Activated CD8-positive, alpha-beta memory T cell treated with anti-CD3 and anti-CD28 coated beads, Interleukin-2, amount 50 U/mL, for 24 hours (primary cell): ENCODE measurements around the gene MGP.

Source experiments
- DNase-seq: peaks from one replicate; pipeline ENCODE4 v3.0.0-alpha.2; 2020; ENCODE audit errors: extremely low read depth

The MGP gene

DNA sequence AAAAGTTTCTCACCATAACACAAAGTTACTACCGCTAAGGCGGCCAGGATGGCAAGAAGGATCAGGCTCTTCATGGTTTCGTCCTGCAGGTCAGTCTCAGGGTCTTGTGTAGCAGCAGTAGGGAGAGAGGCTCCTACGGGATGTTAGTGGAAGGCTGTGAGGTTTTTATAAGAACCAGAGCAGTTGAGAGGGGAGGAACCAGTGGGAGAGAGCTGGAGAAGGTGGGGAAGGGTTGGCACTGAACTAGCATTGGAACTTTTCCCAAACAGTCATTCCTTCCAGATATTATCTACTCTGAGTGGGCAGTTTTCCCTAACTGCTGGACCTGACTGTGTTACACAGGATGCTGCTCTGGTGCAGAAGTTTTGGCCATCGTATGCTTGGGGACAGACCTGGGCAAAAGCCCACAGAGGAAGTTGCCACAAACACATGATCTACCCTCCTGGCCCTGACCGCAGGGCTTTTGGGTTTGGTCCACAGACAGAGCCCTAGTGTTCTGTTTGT lies at the start of gene MGP:
MGP (minus strand) TSS at position 137 of the 504 bp plus-strand sequence; CDS start at position 74, 63 bp downstream.
- no peak for DNase-seq

DNA sequence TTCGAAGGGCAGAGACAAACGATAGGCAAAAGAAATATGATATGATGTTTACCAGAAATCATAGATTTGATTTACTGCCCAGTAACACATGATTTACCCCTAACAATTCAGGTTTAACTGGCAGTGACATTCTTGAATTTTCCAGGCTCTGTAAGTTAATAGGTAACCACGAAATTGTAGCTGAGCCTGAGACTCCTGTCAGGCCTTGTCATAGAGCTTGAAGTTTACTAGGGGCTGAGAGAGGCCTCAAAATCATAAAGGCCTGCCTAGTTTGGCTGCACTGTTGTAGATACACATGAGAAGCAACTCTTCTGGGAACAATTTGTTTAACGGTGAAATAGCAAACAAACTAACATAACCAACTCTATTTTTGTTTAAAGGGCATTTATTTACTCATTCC lies 49.4 kb upstream of the MGP start:
- no peak for DNase-seq

DNA sequence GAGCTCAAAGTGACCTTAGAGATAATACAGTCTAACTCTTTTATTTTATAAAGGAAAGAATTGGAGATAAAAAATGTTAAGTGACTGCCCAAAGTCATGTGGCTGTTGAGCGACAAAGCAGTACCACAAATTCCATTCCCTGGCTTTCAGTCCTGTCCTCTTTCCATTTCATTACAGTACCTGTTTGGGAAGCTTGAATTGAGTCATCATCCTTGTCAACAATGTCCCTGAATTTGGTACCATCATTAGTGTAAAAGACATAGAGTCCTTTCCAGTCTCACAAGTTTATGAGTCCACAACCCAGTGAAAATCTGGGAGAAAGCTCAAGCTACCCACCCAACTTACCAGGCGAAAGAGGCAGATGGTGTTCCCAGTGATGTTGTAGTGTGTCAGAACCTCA lies 48.9 kb upstream of the MGP start:
- DNase-seq, result no peak

DNA sequence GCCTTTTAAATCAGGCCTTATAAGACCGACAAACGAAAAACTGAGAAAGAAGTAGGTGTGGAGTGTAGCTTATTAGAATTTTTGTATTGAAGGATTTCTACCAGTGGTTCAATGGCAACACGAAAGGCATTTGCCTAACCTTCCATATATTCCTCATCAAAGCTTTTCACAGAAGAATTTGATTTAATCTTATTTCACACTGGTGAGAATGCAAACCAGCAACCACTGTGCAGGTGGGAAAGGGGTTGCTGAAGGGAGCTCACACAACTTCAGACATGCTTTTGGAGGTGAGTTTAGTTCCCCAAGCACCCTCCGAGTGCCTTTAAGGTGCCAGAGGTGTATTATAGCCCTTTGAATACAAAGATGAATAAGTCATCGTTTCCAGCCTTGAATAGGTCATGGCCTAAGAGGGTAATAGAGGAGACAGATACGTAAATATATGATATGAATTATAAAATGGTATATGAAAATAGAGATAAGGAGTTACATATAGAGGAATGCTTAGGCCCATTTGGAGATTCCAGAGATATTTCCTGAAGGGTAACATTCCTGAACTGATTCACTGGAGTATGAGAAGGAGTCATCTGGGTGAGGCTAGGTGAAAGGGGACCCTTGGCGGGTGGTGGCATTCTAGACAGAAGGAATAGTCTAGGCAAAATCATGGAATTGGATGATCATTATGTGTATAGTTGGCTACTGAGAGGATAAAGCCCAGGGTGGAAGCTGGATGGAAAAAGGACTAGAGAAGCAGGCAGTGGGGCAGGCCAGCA lies 46.3 kb upstream of the MGP start:
- no peak for DNase-seq

DNA sequence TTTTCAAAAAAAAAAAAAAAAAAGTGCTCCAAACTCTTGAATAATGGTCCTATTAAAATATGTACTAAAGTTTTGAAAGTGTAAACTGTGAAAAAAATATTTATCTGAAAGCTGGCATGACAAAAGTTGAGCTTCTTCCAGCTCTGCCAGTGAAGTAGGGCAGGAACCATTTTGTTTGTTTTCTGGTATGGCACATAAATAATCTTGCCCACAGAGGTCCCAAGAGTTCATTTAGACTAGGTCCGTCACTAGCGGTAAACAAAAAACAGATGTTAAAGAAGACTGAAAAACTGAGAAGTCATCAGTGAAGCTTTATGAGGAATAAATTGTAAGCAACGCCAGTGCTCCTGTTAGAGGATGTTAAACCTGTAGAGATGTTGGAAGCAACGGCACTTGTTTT lies 45.7 kb upstream of the MGP start:
- DNase-seq, result no peak

DNA sequence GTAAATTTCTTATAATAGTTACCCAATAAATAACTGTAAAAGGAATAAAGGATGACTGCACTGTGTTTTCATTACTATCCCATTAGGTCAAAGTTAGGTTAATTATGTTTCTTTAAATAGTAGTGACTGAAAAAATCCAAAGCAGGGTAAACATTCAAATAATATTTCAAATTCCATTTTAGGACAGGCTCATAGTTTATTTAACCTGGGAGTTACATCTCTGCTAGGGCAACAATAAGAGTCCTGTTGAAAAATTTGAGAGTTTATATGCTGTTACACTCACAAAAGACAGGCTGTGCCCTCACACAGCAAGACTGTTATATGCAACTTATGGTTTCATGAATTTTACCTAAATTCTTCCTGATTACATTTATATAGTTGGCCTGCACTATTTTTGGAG lies 44.6 kb upstream of the MGP start:
- no peak for DNase-seq

DNA sequence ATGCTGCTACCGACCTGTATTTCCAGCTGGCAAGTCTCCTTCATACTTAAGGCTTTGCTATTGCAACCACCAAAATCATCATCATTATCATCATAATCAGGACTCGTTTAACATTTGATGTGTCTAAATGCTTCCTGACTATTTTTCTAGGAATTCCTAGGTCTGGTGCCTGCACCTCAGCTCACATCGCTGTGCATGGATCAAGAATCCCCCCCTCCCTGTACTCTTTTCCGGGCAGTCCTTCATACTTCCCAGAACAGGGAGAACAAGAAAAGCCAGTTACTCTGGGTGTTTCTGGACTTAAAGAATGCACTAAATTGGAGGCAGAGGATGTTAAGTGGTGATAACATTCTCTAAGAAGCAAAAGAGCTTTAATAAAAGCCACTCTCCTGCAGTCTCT lies 43.3 kb upstream of the MGP start:
- DNase-seq, result no peak

DNA sequence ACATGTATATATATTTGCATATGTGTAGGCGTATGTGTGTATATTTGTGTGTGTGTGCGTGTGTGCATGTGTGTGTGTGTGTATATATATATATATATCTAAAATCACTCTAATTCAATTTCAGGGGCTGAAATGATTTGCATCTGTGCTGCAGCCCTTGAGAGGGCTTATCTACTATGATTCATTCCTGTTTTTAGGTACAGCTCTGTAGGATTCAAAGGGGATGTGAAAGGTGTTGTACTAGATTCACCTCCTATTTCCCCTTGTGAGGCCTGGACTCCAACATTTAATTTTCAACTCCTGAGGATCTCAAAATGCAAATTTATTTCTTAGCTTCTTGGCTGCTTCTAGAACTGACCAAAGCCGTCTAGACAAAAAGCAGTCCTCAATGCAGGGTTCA lies 41.6 kb upstream of the MGP start:
- DNase-seq, result no peak

DNA sequence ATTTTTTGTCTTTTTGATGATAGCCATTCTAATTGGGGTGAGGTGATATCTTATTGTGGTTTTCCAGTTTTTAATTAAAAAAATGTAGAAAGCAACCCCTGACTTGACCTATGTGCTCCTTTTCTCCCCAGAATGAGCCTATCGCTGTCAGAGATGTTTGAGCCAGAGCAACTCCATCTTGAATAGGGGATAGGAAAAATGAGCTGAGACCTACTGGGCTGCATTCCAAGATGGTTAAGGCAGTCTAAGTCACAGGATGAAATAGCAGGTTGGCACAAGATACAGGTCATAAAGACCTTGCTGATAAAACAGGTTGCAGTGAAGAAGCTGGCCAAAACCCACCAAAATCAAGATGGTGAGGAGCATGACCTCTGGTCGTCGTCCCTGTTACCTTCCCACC lies 38.9 kb upstream of the MGP start:
- DNase-seq, result no peak

DNA sequence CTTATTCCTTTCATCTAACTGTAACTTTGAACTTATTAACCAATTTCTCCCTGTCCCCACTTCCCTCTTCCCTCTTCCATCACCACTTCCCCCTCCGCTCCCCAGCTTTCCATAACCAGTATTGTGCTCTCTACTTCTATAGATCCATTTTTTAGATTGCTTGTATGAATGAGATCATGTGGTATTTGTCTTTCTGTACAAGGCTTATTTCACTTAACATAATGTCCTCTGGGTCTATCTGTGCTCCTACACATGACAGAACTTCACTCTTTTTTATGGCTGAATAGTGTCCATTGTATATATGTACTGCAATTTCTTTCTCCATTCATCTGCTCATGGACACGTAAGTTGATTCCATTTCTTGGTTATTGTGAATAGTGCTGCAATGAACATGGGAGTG lies 38.3 kb upstream of the MGP start:
- no peak for DNase-seq

DNA sequence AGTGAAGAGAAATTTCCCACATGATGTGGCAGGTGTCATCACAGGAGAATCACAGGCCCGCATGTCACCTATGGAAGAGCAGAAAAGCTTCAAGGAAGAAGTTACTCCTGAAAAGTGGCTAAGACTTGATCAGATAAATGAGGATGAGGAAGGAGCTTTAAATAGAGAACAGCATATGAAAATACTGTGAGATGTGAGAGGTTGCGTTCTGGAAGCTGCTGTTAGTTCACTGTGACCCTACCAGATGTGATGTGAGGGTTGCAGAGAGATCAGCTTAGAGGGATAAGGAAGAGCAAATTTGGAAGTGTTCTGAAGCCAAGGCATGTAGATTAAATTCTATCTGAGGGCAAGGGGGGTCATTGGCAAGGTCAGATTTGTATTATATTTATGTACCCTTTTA lies 35.6 kb upstream of the MGP start:
- DNase-seq, result no peak

DNA sequence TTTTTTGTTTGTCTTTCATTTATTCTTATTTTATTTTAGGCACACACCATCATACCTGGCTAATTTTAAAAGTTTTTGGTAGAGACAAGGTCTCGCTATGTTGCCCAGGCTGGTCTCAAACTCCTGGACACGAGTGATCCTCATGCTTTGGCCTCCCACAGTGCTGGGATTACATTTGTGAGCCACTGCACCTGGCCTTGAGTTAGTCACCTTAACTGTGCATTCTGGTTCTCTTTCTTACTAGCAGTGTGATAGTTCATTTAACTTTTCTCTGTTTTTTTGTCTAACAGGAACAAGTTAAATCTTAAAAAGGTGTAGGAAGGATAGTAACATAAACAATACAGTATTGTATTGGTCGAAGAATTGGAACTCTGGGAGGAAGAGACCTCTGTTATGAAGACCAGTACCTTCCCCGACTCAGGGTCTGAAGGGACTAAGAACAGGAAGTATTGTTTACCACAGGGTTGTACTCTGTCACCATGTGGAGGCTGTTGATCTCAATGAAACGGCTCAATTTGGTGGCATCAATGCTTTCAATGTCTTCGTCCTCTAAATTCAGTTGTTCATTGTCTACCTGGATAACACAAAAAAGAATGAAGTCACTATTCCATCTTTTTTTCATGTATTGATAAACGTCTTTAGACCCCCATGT lies 34.9 kb upstream of the MGP start:
- no peak for DNase-seq

DNA sequence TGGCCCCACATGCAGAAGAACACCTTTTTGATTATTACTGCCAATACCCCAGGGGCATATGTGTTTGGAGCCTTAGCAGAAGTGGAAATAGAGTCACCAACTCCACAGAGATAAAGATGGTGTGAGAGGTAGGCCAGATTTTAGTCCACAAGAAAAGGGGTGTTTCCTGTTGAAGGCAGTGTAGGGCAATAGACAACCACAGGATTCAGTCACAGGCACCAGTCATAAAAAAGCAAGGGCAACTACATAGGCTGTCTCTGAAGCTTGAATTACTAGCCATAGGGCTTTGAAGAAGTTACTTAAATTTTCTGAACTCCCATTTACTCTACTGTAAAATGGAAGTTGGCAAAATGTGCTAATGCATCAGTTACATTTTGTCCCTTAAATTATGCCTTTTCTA lies 33.8 kb upstream of the MGP start:
- DNase-seq, result no peak

DNA sequence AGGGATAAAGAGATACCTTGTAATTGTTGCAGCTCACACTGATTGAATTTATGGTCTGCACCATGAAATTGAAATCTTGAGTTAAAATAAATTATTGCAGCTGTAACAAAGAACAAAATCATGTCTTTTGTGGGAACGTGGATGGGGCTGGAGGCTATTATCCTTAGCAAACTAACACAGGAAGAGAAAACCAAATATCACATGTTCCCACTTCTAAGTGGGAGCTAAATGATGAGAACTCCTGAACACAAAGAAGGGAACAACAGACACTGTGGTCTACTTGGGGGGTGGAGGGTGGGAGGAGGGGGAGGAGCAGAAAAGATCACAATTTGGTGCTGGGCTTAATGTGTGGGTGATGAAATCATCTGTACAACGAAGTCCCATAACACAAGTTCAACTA lies 30.1 kb upstream of the MGP start:
- no peak for DNase-seq

DNA sequence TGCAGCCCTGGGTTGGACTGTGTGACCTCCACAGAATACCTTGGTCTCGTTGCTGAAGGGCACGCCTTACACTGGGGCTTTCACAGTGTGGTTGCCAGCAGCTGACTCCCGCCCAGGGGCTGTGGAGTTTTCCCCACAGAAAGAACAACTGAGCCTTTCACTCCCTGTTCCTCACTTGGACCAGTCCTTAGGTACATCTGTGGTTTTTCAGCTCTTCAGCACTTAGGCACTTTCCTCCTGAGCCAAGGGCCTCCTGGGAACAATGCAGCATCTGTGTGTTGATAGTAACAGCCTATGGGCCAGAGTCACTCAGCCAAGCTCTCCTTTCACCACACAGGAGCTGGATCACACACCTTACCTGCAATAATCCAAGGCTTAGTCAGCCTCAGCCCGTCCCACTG lies 27.7 kb upstream of the MGP start:
- DNase-seq, result no peak

DNA sequence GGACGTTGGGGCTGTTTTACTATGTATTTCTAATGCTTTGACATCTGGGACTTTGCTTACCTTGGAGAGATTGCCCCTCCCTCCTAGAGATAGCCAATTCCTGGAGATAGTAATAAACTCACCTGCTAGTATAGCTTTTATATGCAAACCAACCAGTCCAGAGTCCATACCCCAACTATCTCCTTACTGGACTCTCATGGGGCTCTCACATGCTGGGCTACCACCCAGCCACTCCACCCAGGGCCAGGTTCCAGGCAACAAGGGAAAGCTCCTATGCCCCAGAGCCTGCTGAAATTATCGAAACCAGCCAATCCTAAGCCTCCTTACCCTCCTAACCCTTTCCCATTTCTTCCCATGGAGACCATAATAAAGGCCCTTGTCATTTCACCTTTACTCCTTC lies 25.5 kb upstream of the MGP start:
- DNase-seq, result no peak

DNA sequence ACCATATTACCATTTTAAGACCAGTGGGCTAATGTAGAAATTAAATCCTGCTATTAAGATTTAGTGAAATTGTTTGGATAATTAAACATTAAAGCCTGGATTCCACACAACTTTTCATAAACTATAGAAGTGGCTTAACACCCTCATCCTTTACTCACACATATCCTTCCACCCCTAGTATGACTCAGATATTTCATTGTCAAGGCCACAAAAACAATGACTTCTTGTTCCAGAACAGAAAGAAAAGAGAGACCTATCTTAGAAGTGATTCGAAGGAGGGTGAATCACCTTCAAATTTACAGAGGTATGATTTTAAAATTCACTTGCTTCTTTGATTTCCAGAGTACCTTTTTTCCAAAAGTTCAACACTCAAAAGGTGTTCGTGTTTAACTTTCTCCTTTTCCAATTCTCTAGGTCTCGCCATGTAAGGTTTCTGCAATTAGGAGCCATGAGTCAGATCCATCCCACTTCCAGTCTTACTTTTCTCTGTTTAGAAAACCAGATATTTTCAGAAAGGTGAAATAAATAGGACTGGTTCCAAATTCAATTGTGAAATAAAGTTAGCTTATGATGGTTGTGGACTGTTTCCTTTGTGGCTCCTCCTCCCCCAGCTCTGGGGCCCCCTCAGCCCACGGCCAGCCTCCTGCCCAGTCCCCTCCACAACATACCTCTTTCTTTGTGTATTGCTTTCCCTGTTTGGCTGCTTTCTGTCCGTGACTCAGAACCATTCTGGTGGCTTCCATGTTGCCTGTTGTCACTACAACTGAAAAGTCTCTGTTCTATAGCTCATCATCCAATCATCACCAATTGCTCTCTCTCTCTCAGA lies 24.6 kb upstream of the MGP start:
- no peak for DNase-seq

DNA sequence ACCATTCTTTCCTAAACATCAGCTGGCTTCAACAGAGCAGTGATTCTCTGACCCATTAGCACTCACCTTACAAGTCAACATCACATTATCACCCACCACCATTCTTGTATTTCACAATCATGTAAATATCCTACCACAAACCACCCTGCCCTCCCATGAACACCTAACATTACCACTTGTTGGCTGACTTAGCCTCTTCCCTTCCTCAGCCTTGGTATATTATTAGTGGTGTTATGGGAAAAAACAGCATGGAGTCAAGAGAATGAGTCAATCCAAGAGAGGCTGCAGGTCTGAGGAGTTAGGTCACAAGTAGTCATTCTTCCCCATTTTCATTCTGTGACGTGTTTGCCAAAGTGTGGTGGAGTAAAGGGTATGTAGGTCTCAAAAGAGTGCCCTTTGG lies 22.3 kb upstream of the MGP start:
- DNase-seq, result no peak

DNA sequence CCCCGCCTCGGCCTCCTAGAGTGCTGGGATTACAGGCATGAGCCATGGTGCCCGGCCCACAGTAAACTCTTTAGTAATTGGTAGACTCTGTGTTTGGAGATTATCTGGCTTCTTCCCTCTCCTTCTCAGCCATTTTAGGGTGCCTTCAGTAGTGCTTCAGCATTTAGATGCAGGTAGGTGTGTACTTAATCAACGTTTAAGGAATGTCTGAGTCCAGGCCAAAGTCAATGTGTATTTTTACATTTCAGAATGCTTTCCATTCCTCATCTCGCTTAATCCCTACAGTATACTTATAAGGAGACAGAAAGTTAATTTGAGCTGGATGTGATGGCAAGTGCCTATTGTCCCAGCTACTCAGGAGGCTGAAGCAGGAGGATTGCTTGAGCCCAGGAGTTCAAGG lies 20.5 kb upstream of the MGP start:
- no peak for DNase-seq

DNA sequence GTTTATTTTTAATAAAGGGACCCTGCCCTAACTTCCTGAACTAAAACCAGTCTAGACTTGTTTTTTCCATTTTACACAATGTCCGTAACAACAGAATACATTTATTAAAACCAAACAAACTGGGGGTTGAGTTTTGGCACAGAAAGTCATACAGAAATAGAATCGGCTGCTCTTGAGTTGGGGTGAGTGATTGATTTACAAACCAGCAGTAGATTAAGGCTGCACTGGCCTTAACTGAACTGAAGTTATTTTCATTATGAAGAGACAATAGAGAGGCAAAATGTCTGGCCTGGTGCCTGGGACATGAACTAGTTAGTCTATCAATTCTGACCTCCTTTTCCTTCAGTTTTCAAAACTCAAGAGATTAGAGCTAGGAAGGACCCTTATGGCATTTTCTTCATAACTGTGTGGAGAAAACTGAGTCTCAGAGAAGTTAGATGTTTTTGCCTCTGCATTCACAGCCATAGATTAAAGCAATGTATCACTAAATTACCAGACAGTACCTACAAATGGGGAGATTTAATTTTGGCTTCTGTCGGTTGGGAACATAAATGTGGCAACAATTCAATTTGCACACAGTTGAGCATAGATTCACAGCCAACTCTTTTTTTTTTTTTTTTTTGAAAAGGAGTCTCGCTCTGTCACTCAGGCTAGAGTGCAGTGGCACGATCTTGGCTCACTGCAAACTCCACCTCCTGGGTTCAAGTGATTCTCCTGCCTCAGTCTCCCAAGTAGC lies 19.8 kb upstream of the MGP start:
- no peak for DNase-seq

DNA sequence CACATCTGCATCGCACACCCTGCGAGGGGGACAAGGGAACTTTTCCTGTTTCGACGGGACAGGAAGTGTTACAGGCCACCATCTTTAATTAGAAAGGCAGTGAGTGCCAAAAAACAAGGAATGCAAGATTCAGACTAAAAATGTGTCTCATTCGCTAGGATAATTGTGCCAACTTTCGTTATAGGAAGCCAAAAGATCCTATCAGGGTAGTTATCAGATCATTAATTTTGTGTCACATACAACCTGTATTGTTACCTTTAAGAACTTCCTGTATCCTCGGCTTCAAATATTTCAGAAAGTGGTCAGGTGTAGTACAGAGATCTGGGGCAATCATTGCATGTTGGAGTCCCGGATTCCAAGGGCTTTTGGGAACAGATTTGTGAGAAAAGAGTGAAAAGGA lies 19.2 kb upstream of the MGP start:
- DNase-seq, result no peak
